Gastrocnemius medialis (tissue), 4 donors: Measurements from ENCODE around the gene PARD3. TPM values are rescaled to one million over a fixed set of nuclear protein-coding genes. Genes with fewer than 3 reads are reported as not detected.
"Not testable (repeated sequence)": the region's sequence is repeated elsewhere in the genome, so short reads cannot be mapped to it uniquely, and the experiment has no call there.

Experiments
- ATAC-seq, 2 donors: fragments of 150-250 bp; one replicate each; pipeline ENCODE4 v1.9.1; 2016
- DNase-seq, 2 donors: peaks; one replicate each; pipeline ENCODE4 v3.0.0-alpha.2; 2019
- H3K27ac ChIP-seq, 4 donors: fragments of 200-600 bp; sonication (generic); 1 replicate in 1 of 4; 2 replicates in 3 of 4; pipeline ENCODE4 v1.5.1; 2016 to 2018; ENCODE audit warnings: mild to moderate bottlenecking in 2 of 4, moderate library complexity in 1 of 4
- H3K27me3 ChIP-seq, 3 donors: fragments of 200-600 bp; sonication (generic) in 2 of 3; 1 replicate in 1 of 3; 2 replicates in 2 of 3; pipeline versions ENCODE4 v1.5.1 to v1.6.0; 2016 to 2019; ENCODE audit warnings: mild to moderate bottlenecking in 1 of 3, moderate library complexity in 1 of 3
- H3K36me3 ChIP-seq, 2 donors: fragments of 200-600 bp; sonication (generic) in 1 of 2; one replicate each; pipeline ENCODE4 v1.5.1; 2017 to 2018
- H3K4me1 ChIP-seq, 2 donors: fragments of 200-600 bp; sonication (generic) in 1 of 2; one replicate each; pipeline ENCODE4 v1.5.1; 2016 to 2017; ENCODE audit warnings: mild to moderate bottlenecking in 2 of 2
- H3K4me3 ChIP-seq, 4 donors: fragments of 200-600 bp; sonication (generic) in 3 of 4; 1 replicate in 1 of 4; 2 replicates in 3 of 4; pipeline ENCODE4 v1.5.1; 2016 to 2019; ENCODE audit warnings: mild to moderate bottlenecking in 2 of 4
- H3K9me3 ChIP-seq, 3 donors: fragments of 200-600 bp; sonication (generic) in 2 of 3; 1 replicate in 1 of 3; 2 replicates in 2 of 3; pipeline ENCODE4 v1.5.1; 2016 to 2019
- POLR2A ChIP-seq, 2 donors: fragments of 450-650 bp; IDR thresholded peaks; one replicate each; pipeline ENCODE4 v1.6.1; 2017; ENCODE audit warnings: antibody characterized with exemption in 2 of 2, mild to moderate bottlenecking in 2 of 2, moderate library complexity in 2 of 2
- in situ Hi-C, 4 donors: fragments of 200-750 bp; cut with MboI; loops; one replicate each; pipeline versions ENCODE4 v1.15.0 to v1.8.0; 2017; ENCODE audit warnings: low sequenced_read_pairs in 4 of 4
- intact Hi-C: fragments of 100-400 bp; cut with DNase I; formaldehyde crosslinking; loops from one replicate; pipeline ENCODE4 v1.15.1; 2023; ENCODE audit warnings: low total_unique reads
- total RNA-seq, 4 donors: library from RNA; depleted of rRNA; stranded (reverse); fragments of >200 nt; gene quantifications; one replicate each; pipeline versions ENCODE4 v1.1.0 to v1.2.3, GENCODE V29; 2016
- TF ChIP-seq, protein P1 (sequence below), 5 experiments: fragments of 450-650 bp in 3 of 5; fragments of 200-600 bp in 2 of 5; sonication (generic) in 2 of 5; IDR thresholded peaks in 4 of 5; conservative IDR thresholded peaks in 1 of 5; 1 replicate in 4 of 5; 2 replicates in 1 of 5; pipeline ENCODE4 v1.5.1; 2016 to 2019; ENCODE audit warnings: antibody characterized with exemption in 5 of 5, mild to moderate bottlenecking in 3 of 5, moderate library complexity in 3 of 5

PARD3 gene
- total RNA-seq, 4 donors from 2014 or later, result 64.6 to 75.8 (median 68.3) TPM

DNA sequence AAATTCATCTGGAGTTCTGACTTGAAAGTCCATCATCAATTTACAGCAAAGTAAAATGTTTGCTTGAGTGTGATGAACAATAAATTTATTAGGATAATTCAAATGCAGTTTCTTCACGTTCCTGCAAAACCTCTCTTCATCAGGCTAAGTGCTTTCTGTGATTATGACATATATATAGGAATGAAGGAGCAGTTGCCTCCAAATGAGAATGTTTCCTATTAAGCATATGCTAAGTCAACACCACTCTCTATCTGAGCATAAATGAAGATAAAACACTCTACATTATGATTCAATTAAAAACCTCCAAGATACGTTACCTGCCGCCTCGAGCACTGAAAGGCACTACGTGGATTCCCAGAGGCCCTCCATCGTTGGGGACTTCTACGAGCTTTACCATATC lies 416.1 kb downstream of the PARD3 start:
- Histone ChIP-seq H3K4me1 (no peaks in the 10 kb centered on the region), H3K27ac (no peak overlapping the region), H3K36me3 (no peaks in the 10 kb centered on the region), H3K9me3 (no peaks in the 10 kb centered on the region), H3K27me3 (no peaks in the 10 kb centered on the region), H3K4me3 (no peak overlapping the region)
- no peak for DNase-seq
- TF ChIP-seq, protein P1, sequence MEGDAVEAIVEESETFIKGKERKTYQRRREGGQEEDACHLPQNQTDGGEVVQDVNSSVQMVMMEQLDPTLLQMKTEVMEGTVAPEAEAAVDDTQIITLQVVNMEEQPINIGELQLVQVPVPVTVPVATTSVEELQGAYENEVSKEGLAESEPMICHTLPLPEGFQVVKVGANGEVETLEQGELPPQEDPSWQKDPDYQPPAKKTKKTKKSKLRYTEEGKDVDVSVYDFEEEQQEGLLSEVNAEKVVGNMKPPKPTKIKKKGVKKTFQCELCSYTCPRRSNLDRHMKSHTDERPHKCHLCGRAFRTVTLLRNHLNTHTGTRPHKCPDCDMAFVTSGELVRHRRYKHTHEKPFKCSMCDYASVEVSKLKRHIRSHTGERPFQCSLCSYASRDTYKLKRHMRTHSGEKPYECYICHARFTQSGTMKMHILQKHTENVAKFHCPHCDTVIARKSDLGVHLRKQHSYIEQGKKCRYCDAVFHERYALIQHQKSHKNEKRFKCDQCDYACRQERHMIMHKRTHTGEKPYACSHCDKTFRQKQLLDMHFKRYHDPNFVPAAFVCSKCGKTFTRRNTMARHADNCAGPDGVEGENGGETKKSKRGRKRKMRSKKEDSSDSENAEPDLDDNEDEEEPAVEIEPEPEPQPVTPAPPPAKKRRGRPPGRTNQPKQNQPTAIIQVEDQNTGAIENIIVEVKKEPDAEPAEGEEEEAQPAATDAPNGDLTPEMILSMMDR (IDR thresholded peaks at IDR 0.05 in 4 of 5, conservative IDR thresholded peaks at IDR 0.05 in 1 of 5), result no peak
- TF ChIP-seq POLR2A (IDR thresholded peaks at IDR 0.05), result no peak
- ATAC-seq, result no peak
- in situ Hi-C loops (no loop called here), intact Hi-C loops (no loop called here)

DNA sequence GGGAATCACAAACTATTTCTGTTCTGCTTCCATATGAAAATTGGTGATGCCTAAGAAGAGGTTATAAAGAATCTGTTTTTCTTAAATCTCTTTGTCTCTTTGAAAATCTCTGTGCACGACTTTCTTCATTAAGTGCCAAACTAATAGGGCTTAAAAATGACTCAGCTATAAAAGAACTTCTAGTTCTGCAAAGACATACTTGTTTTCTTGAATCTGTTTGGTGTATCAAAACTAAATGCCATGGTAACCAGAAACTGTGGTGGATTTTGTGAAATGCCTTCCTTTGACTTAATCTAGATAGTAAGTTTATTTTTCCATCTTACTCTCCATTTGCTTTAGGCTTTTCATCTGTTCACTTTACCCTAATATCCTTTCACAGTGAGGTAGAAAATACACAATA lies 417.8 kb downstream of the PARD3 start:
- Histone ChIP-seq H3K4me3 (no peak overlapping the region), H3K27me3 (no peaks in the 10 kb centered on the region), H3K36me3 (no peaks in the 10 kb centered on the region), H3K9me3 (no peaks in the 10 kb centered on the region), H3K4me1 (no peaks in the 10 kb centered on the region), H3K27ac (no peak overlapping the region)
- ATAC-seq, result no peak
- DNase-seq, result no peak
- TF ChIP-seq, protein P1 (IDR thresholded peaks at IDR 0.05 in 4 of 5, conservative IDR thresholded peaks at IDR 0.05 in 1 of 5), result no peak
- no peak for TF ChIP-seq POLR2A (IDR thresholded peaks at IDR 0.05)
- intact Hi-C loops (no loop called here), in situ Hi-C loops (no loop called here)

GRCh38 chr10:34396663-34397062 lies 418.4 kb downstream of the PARD3 start:
- Histone ChIP-seq H3K9me3 (no peaks in the 10 kb centered on the region), H3K4me1 (no peaks in the 10 kb centered on the region), H3K4me3 (no peak overlapping the region), H3K27ac (no peak overlapping the region), H3K27me3 (no peaks in the 10 kb centered on the region), H3K36me3 (no peaks in the 10 kb centered on the region)
- intact Hi-C loops (no loop called here), in situ Hi-C loops (no loop called here)
- DNase-seq (no peak), ATAC-seq (no peak)
- TF ChIP-seq, protein P1 (IDR thresholded peaks at IDR 0.05 in 4 of 5, conservative IDR thresholded peaks at IDR 0.05 in 1 of 5), result no peak
- TF ChIP-seq POLR2A (IDR thresholded peaks at IDR 0.05), result no peak

DNA sequence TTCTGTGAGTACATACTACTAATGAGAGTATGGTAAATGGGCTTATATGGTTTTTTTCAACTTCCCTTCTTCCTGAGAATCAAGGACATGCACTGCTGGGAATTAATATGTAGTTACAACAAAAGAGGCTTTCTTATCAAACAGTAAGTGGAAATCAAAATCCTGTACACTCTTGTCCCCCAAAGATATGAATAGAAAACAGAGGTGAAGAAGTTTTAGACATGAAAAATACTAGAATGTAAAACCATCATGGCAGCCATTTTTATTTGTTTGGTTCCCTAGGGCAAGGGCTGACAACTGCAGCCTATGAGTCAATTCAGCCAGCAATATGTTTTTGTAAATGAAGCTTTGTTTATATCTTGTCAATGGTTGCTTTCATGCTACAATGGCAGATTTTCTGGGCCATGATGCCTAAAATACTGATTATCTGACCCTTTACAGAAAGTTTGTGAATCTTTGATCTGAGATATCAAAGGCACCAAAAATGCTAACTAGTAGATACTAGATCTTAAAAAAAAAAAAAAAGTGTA lies 422.4 kb downstream of the PARD3 start:
- H3K4me1 ChIP-seq, result peaks cover 0 to 4% of the 10 kb centered on the region in 2 donors
- H3K27me3 ChIP-seq, result no peaks in the 10 kb centered on the region
- H3K27ac ChIP-seq, result no peak overlapping the region
- DNase-seq (no peak), ATAC-seq (no peak)
- TF ChIP-seq, protein P1 (IDR thresholded peaks at IDR 0.05 in 4 of 5, conservative IDR thresholded peaks at IDR 0.05 in 1 of 5), result no peak
- no peak for TF ChIP-seq POLR2A (IDR thresholded peaks at IDR 0.05)
- in situ Hi-C loops, result no loop called here
- H3K36me3 ChIP-seq, result no peaks in the 10 kb centered on the region
- H3K9me3 ChIP-seq, result no peaks in the 10 kb centered on the region
- intact Hi-C loops, result no loop called here
- no peak overlapping the region for H3K4me3 ChIP-seq

- H3K36me3 ChIP-seq, intact Hi-C loops, H3K4me3 ChIP-seq, H3K9me3 ChIP-seq, H3K4me1 ChIP-seq, DNase-seq, H3K27ac ChIP-seq, in situ Hi-C loops, H3K27me3 ChIP-seq, ATAC-seq: not testable (repeated sequence)
These were observed 423.9 kb downstream of the PARD3 start for GRCh38 chr10:34391168-34391567.
